HG03558 (cell line): ENCODE measurements around the gene HOXA5.

Experiments
- ATAC-seq: cut with Tn5 transposase; IDR thresholded peaks from one replicate; pipeline ENCODE4 v1.9.1; 2021; ENCODE audit warnings: moderate number of reproducible peaks; ENCODE audit not compliant: unreplicated experiment; ENCODE audit errors: extremely low read depth

The HOXA5 gene

GRCh38 chr7:27111042-27111750, 32.3 kb downstream of the HOXA5 start:
- ATAC-seq: no peak

GRCh38 chr7:27110186-27111031, 33.1 kb downstream of the HOXA5 start:
- ATAC-seq: no peak

GRCh38 chr7:27109466-27110185, 33.9 kb downstream of the HOXA5 start:
- ATAC-seq: no peak

GRCh38 chr7:27108390-27109127, 34.9 kb downstream of the HOXA5 start:
- no peak for ATAC-seq

- no peak for ATAC-seq
These were observed 35.8 kb downstream of the HOXA5 start for GRCh38 chr7:27107391-27108381.

- ATAC-seq: no peak
These were observed 36.6 kb downstream of the HOXA5 start for GRCh38 chr7:27106901-27107240.

- ATAC-seq: no peak
These were observed 37.1 kb downstream of the HOXA5 start for GRCh38 chr7:27106181-27106900.

GRCh38 chr7:27105301-27106031, 38.0 kb downstream of the HOXA5 start:
- no peak for ATAC-seq

- no peak for ATAC-seq
These were observed 39.0 kb downstream of the HOXA5 start for GRCh38 chr7:27104341-27105058.

- ATAC-seq: no peak
These were observed 39.8 kb downstream of the HOXA5 start for GRCh38 chr7:27103489-27104226.

- ATAC-seq: no peak
These were observed 40.7 kb downstream of the HOXA5 start, which contains the start of gene HOXA2 for GRCh38 chr7:27102581-27103442. Gene HOXA2 (minus strand): TSS chr7:27102683. CDS start chr7:27102500, 183 bp downstream.

GRCh38 chr7:27101957-27102580, 41.4 kb downstream of the HOXA5 start:
- no peak for ATAC-seq

GRCh38 chr7:27101171-27101956, 42.1 kb downstream of the HOXA5 start:
- no peak for ATAC-seq

- ATAC-seq: no peak
These were observed 42.7 kb downstream of the HOXA5 start for GRCh38 chr7:27100694-27101170.
